Esophagus muscularis mucosa (tissue), 4 donors: ENCODE results near the gene CTTNBP2.

ENCODE experiments used
- EP300 ChIP-seq: sonication (generic); formaldehyde crosslinking; IDR thresholded peaks from one replicate; pipeline ENCODE4 v1.6.1; 2017; ENCODE audit warnings: antibody characterized with exemption
- POLR2A ChIP-seq: fragments of 450-650 bp; IDR thresholded peaks from one replicate; pipeline ENCODE4 v1.6.1; 2017; ENCODE audit warnings: antibody characterized with exemption, moderate library complexity, mild to moderate bottlenecking, low read depth
- POLR2AphosphoS5 ChIP-seq, 2 donors: sonication (generic); formaldehyde crosslinking; IDR thresholded peaks; one replicate each; pipeline ENCODE4 v1.6.1; 2017; ENCODE audit warnings: antibody characterized with exemption in 2 of 2
- TF ChIP-seq, protein P1 (sequence below), 3 experiments: fragments of 200-600 bp in 2 of 3; fragments of 450-650 bp in 1 of 3; sonication (generic) in 2 of 3; IDR thresholded peaks; one replicate each; pipeline ENCODE4 v1.5.1; 2017 to 2019; ENCODE audit warnings: antibody characterized with exemption in 3 of 3, mild to moderate bottlenecking in 2 of 3, moderate library complexity in 1 of 3

DNA sequence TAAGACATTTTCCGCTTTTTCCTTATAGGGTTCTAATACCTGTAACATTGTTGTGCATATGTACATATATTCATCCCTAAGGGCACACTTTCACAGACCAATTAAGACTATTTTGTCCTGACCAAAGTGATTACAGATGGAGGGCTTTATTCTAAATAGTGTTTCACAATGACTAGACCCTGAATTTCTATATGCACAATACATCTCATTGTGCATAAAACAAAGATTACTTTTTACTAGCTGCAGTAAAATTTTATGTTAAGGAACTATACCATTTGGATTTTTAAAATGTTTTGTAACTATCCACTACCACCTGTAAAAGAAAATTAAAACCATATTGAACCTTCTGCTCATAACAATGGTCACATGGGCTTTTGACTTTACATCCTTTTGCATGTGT, 87.8 kb downstream of the CTTNBP2 start:
- TF ChIP-seq, protein P1, sequence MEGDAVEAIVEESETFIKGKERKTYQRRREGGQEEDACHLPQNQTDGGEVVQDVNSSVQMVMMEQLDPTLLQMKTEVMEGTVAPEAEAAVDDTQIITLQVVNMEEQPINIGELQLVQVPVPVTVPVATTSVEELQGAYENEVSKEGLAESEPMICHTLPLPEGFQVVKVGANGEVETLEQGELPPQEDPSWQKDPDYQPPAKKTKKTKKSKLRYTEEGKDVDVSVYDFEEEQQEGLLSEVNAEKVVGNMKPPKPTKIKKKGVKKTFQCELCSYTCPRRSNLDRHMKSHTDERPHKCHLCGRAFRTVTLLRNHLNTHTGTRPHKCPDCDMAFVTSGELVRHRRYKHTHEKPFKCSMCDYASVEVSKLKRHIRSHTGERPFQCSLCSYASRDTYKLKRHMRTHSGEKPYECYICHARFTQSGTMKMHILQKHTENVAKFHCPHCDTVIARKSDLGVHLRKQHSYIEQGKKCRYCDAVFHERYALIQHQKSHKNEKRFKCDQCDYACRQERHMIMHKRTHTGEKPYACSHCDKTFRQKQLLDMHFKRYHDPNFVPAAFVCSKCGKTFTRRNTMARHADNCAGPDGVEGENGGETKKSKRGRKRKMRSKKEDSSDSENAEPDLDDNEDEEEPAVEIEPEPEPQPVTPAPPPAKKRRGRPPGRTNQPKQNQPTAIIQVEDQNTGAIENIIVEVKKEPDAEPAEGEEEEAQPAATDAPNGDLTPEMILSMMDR (IDR thresholded peaks at IDR 0.05): no peak
- no peak for TF ChIP-seq POLR2AphosphoS5 (IDR thresholded peaks at IDR 0.05)
- TF ChIP-seq POLR2A: no peak
- TF ChIP-seq EP300: no peak
